Activated T-cell treated with anti-CD3 and anti-CD28 coated beads for 1 hour (primary cell): Measurements from ENCODE around the gene TPTE2.
"Not testable (repeated sequence)": the region's sequence is repeated elsewhere in the genome, so short reads cannot be mapped to it uniquely, and the experiment has no call there.

Experiments
- DNase-seq: peaks from one replicate; pipeline ENCODE4 v3.0.0-alpha.2; 2020; ENCODE audit warnings: low read depth

The TPTE2 gene

DNA sequence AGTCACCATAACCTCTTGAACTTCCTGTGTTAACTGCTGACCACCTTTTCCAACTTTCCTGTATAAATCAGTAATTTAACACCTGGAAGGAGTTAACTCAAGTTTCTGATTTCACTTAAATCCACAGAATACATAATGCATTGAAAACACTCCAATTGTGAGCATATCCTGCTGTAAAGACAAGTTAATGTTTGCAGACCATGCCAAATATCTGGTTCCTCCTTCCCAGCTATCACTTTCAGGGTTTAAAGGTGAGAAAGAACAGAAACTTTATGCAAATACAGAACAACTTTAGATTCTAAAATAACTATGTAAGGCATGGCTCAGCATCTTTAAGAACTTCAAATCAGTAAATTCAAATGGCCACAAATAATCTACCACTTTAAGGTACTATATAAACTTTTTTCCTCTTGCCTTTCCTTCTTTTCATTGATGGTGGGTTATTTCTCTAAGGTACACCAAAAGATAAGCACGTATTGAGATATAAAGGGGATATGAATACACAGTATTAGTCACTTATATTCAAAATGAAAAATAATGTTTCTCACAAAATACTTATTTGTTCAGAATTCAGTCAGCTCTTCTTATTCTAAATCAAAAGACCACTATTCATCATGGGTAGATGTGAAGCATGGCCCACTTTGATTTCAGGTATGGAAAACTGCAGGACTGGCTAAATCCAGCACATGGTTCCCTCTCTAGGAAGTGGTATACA lies 6.6 kb upstream of the TPTE2 start:
- no peak for DNase-seq

DNA sequence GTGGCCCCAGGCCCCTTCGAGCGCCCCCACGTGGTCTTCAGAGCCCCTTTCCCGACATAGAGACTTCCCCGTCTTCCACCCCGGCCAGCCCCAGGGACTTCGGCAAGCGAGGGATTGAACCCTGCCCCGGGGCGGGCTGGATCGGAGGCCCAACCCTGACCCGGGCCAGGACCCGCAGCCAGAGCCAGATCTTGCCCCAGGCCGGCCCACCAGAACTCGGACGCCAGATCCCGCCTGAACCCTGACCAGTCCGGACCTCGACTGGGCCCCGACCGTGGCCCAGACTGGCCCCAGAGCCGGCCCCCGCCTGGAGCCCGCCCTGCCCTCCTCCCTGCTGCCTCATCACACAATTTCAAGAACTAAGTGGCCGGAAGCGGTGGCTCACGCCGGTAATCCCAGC lies 253 bp upstream of the TPTE2 start:
- no peak for DNase-seq

DNA sequence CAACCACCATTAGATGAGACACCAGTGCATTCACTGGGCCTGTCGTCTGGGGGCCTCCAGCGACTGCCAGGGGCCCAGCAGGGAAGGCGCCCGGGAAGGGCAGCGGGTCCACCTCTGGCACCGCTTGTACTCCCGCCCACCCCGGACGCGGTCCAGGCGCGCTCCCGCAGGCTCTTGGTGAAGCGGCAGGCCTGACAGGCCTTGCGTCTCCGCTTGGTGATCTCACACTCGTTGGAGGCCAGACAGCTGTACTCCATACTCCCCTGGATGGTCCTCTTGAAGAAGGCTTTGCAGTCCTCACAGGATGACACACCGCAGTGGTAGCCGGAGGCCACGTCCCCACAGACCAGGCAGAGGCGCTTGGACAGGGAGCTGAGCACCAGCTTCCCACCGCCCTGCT lies 660 bp downstream of the TPTE2 start:
- DNase-seq: not testable (repeated sequence)

DNA sequence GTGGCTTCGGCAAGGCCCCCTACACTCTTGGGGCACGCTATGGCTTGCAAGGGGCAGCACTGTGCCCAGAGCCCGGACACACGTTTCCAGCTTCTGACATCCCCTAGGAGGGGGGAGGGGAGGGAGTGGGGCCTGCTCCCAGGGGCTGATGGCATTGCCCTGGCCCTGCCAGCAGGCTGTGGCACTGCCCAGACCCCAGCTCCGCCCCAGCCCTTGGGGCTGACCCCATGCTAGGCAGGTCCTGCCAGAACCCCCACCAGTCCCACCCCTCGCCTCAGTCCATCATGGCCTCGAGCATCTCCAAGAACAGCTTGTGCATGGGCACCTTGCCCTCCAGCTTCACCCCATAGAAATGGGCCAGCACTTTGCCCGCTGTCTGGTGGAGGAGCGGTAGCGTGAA lies 1.6 kb downstream of the TPTE2 start:
- DNase-seq: not testable (repeated sequence)

DNA sequence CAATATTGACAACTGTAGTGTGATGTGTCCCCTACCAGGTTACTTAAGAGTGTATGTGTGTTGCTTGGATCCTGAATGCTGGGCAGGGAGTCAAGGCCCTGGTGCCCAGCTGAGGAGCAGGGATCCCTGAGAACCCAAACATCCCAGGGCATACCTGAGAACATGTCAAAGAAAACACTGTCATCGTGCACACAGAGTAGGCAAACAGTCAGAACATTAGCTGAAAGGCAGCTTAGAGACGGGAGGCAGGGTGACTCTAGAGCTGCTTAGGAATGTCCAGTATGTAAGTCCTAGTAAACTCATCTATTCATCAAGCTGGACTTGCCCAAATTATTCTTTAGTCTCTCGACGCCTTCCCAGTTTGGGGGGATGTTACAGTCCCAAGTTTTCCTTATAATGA lies 4.0 kb downstream of the TPTE2 start:
- DNase-seq: not testable (repeated sequence)

DNA sequence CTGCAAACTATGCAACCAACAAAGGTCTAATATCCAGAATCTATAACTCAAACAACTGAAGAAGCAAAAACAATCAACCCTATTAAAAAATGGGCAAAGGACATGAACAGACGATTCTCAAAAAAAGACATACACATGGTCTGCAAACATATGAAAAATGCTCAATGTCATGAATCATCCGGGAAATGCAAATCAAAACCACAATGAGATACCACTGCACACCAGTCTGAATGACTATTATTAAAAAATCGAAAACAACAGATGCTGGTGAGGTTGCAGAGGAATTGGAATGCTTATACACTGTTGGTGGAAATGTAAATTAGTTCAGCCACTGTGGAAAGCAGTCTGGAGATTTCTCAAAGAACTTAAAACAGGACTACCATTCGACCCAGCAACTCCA lies 12.1 kb downstream of the TPTE2 start:
- not testable (repeated sequence) for DNase-seq

DNA sequence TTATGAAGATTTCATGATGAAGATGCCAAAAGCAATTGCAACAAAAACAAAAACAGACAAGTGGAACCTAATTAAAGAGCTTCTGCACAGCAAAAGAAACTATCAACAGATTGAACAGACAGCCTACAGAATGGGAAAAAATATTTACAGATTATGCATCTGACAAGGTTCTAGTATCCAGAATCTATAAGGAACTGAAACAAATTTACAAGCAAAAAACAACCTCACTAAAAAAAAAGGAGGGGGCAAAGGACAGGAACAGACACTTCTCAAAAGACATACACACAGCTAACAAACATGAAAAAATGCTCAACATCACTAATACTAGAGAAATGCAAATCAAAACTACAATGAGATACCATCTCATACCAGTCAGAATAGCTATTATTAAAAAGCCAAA lies 35.7 kb downstream of the TPTE2 start:
- not testable (repeated sequence) for DNase-seq

DNA sequence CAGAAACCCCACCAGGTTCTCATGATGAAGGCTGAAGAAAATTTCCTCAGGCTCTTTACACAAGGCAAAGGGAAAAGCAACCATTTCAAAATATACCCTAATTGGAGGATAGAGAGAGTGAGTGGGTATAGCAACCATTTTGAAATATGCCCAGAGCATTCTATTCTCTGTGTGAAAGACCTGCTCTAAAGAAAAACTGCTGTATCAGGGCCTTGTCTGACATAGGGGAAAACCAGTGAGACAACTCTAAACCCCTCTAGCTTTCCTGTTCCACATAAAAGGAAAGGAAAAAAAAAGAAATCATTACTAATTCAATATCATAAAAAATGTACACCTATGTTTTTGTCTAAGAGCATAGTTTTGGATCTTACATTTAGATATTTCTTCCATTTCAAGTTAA lies 42.3 kb downstream of the TPTE2 start:
- no peak for DNase-seq

DNA sequence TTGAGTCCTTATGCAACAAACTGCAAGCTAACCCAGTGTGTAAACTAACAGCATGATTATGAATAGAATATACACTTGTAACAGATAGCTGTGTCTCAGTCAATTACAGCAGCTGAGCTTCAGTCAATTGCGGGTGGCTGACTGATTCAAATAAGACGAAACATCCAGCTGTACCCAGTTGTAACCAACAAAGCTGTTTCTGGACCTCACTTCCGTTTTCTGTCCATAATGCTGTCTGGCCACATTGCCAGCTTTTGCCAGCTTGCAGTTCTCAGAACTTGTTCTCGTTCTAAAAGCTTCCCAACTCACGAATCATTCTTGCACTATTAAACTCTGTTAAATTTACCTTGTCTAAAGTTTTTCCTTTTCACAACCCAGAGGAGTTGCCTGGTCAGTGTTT lies 53.7 kb downstream of the TPTE2 start:
- not testable (repeated sequence) for DNase-seq

DNA sequence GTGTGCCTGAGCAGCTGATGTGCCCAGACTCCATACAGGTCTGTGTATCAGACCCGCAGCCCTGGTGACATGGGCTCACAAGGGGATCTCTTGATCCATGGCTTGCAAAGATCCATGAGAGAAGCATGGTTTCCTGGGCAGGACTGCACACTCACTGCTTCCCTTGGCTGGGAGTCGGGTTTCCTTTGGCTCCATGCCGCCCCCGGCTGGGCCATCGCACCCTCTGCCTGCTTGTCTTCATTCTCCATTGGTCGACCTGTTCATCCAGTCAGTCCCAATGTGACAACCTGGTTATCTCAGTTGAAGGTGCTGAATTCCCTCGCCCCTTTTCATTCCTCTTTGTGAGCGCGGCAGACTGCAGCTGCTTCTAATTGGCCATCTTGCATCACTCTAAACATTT lies 101.2 kb downstream of the TPTE2 start:
- not testable (repeated sequence) for DNase-seq

DNA sequence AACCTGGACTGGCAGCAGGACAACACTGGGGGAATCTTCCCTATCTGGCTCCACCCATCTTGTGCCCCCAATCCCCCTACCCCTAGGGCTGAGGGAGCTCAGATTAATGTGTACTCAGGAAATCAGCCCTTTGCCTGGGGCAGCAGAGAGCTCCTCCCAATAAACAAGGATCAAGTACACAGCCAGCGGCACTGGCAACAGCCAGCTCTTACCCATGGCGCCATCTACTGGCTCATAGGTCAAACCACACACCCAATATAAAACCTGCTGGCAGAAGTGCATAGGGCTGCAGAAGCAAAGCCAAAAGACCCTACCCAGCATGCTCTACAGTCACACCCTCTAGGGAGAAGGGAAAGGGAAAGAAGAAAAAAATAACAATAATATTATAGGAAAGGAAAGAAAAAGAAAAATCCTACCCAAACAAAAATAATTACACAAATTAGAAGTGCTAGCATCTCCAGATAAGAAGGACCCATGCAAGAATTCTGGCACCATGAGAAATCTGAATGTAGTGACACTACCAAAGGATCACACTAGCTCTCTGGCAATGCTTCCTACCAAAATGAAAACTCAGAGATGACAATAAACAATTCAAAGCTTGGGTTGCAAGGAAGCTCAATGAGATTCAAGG lies 122.2 kb downstream of the TPTE2 start:
- not testable (repeated sequence) for DNase-seq

DNA sequence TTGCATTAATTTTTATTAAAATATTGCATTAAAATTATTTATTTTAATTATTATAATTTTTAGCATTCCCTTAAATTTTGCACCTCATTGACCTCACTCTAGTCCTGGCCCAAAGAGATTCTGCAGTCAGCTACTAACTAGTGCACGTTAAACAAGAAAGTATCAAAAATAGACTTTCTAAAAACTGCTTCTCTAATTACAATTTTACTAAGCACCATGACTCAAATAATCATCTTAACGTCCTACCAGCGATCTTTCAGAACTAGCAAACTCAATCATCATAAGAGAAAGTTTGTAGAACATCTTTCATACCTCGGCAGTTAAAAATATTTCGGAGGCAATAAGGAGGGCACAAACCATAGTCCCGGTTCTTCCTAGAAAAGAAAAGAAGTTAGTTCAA lies 123.6 kb downstream of the TPTE2 start:
- DNase-seq: not testable (repeated sequence)

DNA sequence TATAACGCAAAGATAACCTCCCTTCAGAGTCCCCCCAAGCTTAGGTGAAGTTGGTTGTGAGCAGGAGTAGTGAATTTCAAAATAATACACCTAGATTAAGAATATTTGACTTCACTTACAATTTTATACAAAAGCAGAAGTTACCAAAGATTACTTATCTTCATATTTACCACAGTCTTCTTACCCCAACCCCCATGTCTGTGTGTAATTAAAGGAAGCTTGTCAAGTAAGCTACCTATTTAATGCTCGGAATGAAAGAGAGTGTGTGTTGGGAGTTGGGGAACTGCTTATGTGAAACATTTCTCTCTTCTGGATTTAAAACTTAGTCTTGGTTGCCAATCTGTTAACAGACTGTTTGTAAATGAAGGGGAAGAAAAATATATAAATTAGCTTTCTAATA lies 139.1 kb downstream of the TPTE2 start:
- not testable (repeated sequence) for DNase-seq

DNA sequence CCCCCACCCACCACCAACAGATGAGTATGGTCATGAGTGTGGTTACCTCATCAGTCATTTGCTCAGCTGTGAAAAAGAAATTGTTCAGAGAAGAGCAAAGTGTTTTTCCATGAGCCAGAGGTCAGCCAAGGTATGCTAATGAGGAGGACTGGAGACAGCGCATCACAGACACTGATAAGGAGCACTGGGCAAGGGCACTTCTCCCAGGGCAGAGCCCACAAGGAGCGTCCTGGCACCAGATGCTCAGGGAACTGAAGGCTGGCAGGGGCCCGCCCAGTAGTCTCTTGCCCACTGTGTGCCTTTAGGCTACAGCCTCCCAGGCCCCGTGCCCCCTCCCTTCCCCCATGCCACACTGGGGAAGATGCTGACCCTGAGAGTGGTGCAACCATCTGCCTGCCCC lies 148.8 kb downstream of the TPTE2 start:
- not testable (repeated sequence) for DNase-seq

DNA sequence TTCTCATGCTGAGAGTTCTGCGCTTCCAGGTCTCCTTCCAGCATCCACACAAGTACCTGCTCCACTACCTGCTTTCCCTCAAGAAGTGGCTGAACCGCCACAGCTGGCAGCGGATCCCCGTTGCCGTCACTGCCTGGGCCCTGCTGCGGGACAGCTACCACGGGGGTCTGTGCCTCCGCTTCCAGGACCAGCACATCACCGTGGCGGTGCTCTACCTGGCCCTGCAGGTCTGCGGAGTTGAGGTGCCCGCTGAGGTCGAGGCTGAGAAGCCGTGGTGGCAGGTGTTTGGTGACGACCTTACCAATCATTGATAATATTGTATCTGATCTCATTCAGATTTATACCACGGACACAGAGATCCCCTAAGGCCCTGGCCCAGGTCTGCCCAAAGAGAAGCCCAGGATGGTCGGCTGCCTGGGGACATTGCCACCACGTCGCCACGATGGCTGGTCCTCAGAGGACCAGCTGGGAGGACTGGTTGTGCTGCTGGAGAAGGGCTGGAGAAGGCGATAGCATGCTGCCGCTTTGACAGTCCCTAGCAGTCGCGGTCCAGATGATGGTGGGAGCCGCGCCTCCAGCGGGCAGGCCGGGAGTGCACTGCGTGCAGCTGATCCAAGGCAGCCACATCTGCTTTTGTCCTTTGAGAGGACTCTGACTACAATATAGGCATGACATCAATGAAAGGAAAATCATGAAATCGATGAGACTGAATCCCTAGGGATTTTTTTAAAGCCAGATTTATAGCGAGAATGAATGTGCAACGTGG lies 178.4 kb downstream of the TPTE2 start:
- not testable (repeated sequence) for DNase-seq

DNA sequence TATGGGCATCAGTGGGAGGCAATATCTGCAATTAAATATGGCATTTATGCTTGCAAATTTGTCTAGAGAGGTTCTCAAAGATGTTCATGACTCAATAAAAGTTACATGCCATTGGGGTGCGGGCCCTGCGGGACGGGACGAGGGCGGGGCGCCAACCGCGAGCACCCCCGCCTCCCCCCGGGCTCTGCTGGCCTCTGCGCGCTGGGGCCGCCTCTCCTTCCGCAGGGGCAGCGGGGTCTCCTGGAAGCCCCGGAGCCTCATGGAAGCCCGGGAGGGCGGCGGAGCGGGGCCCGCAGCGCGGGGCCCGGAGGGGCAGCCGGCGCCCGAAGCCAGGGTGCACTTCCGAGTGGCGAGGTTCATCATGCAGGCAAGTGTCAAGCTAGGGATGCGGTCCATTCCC lies 179.2 kb downstream of the TPTE2 start:
- DNase-seq: no peak
